HS-27A (cell line): ENCODE data around the gene PCDHB12.
"Not testable (repeated sequence)": the region's sequence is repeated elsewhere in the genome, so short reads cannot be mapped to it uniquely, and the experiment has no call there.

Source experiments
- DNase-seq: peaks from one replicate; pipeline ENCODE4 v3.0.0-alpha.2; 2012; ENCODE audit warnings: low read depth, missing footprints

Gene PCDHB12

DNA sequence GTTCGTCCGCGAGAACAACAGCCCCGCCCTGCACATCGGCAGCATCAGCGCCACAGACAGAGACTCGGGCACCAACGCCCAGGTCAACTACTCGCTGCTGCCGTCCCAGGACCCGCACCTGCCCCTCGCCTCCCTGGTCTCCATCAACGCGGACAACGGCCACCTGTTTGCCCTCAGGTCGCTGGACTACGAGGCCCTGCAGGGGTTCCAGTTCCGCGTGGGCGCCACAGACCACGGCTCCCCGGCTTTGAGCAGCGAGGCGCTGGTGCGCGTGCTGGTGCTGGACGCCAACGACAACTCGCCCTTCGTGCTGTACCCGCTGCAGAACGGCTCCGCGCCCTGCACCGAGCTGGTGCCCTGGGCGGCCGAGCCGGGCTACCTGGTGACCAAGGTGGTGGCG lies 1.8 kb downstream of the PCDHB12 start:
- DNase-seq, result not testable (repeated sequence)

DNA sequence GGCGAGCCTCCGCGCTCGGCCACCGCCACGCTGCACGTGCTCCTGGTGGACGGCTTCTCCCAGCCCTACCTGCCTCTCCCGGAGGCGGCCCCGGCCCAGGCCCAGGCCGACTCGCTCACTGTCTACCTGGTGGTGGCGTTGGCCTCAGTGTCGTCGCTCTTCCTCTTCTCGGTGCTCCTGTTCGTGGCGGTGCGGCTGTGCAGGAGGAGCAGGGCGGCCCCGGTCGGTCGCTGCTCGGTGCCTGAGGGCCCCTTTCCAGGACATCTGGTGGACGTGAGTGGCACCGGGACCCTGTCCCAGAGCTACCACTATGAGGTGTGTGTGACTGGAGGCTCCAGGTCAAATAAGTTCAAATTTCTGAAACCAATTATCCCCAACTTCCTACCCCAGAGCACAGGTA lies 2.3 kb downstream of the PCDHB12 start:
- not testable (repeated sequence) for DNase-seq

DNA sequence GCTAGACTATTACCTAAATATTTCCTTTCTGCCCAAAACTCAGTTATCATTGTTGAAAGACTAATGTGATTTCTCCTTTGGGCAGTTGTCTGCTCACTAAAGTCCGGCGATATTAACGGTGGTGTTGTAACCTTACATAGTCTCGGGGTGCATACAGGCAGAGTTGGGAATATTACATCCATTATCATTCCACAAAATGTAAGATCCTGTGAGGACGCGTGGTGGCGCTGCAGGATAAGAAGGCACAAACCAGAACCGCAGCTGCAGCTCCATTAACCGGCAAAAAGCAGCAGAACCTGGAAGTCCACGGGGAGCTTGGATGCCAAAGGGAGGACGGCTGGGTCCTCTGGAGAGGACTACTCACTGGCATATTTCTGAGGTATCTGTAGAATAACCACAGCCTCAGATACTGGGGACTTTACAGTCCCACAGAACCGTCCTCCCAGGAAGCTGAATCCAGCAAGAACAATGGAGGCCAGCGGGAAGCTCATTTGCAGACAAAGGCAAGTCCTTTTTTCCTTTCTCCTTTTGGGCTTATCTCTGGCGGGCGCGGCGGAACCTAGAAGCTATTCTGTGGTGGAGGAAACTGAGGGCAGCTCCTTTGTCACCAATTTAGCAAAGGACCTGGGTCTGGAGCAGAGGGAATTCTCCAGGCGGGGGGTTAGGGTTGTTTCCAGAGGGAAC lies 5.3 kb downstream of the PCDHB12 start, which contains the start of gene PCDHB13:
PCDHB13 (plus strand) TSS at position 264 of the 684 bp plus-strand sequence; CDS start at position 469, 205 bp downstream.
- not testable (repeated sequence) for DNase-seq

DNA sequence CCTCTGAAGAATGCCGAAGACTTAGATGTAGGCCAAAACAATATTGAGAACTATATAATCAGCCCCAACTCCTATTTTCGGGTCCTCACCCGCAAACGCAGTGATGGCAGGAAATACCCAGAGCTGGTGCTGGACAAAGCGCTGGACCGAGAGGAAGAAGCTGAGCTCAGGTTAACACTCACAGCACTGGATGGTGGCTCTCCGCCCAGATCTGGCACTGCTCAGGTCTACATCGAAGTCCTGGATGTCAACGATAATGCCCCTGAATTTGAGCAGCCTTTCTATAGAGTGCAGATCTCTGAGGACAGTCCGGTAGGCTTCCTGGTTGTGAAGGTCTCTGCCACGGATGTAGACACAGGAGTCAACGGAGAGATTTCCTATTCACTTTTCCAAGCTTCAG lies 6.1 kb downstream of the PCDHB12 start:
- not testable (repeated sequence) for DNase-seq

DNA sequence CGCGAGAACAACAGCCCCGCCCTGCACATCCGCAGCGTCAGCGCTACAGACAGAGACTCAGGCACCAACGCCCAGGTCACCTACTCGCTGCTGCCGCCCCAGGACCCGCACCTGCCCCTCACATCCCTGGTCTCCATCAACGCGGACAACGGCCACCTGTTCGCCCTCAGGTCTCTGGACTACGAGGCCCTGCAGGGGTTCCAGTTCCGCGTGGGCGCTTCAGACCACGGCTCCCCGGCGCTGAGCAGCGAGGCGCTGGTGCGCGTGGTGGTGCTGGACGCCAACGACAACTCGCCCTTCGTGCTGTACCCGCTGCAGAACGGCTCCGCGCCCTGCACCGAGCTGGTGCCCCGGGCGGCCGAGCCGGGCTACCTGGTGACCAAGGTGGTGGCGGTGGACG lies 7.0 kb downstream of the PCDHB12 start:
- DNase-seq, result not testable (repeated sequence)

DNA sequence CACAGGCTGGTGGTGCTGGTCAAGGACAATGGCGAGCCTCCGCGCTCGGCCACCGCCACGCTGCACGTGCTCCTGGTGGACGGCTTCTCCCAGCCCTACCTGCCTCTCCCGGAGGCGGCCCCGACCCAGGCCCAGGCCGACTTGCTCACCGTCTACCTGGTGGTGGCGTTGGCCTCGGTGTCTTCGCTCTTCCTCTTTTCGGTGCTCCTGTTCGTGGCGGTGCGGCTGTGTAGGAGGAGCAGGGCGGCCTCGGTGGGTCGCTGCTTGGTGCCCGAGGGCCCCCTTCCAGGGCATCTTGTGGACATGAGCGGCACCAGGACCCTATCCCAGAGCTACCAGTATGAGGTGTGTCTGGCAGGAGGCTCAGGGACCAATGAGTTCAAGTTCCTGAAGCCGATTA lies 7.5 kb downstream of the PCDHB12 start:
- DNase-seq, result not testable (repeated sequence)

DNA sequence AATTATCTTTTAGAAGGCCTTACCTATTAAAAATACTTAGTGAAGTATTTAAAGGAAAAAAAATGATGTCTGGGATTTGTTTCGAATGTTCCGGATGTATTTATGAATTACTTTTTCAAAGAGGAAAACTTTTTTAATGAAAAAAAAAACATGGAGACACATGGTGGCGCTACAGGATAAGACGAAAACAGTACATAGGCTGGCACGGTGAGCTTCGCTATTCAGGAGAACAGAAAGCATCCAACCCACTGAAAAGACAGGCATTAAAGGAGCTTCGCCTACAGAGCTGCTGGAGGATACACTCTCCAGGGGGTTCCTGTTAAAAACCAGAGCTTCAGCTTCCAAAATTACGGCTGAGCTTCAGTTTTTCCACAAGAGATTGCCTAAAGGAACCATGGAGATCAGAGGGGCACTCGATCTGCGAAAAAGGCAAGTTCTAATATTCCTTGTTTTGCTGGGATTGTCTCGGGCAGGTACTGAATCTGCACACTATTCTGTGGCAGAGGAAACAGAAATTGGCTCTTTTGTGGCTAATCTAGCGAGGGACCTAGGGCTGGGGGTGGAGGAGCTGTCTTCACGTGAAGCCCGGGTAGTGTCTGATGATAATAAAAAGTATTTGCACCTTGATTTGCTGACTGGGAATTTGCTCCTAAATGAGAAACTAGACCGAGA lies 14.7 kb downstream of the PCDHB12 start, which contains the start of gene PCDHB14:
PCDHB14 (plus strand) TSS at position 232 of the 672 bp plus-strand sequence; CDS start at position 395, 163 bp downstream.
- DNase-seq, result no peak

DNA sequence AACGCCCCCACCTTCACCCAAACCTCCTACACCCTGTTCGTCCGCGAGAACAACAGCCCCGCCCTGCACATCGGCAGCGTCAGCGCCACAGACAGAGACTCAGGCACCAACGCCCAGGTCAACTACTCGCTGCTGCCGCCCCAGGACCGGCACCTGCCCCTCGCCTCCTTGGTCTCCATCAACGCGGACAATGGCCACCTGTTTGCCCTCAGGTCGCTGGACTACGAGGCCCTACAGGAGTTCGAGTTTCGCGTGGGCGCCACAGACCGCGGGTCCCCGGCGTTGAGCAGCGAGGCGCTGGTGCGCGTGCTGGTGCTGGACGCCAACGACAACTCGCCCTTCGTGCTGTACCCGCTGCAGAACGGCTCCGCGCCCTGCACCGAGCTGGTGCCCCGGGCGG lies 16.3 kb downstream of the PCDHB12 start:
- not testable (repeated sequence) for DNase-seq

DNA sequence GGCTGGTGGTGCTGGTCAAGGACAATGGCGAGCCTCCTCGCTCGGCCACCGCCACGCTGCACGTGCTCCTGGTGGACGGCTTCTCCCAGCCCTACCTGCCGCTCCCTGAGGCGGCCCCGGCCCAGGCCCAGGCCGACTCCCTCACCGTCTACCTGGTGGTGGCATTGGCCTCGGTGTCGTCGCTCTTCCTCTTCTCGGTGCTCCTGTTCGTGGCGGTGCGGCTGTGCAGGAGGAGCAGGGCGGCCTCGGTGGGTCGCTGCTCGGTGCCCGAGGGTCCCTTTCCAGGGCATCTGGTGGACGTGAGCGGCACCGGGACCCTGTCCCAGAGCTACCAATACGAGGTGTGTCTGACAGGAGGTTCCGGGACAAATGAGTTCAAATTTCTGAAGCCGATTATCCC lies 16.9 kb downstream of the PCDHB12 start:
- not testable (repeated sequence) for DNase-seq

DNA sequence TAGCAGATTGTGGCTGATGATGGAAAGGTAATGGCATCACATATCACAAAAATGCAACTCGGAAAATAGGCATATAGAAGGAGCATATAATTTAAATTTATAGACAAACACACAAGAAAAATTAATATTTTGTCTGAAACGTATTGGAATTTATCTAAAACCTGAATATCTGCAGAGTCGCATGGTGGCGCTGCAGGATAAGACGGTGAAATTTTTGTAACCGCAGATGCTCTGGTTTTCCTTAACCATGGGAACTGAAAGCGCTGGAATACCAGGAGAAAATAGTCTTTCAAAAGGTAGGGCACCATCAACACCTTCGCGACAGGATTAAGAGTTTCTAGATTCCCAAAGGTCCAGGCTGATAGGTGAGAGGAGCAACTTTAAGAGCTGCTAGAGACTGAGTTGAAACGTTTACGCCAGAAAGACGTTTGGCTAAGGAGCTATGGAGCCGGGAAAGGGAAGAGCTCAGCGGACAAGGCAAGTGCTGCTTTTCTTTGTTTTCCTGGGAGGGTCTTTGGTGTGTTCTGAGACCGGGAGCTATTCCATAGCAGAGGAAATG lies 25.7 kb downstream of the PCDHB12 start:
- DNase-seq, result no peak

DNA sequence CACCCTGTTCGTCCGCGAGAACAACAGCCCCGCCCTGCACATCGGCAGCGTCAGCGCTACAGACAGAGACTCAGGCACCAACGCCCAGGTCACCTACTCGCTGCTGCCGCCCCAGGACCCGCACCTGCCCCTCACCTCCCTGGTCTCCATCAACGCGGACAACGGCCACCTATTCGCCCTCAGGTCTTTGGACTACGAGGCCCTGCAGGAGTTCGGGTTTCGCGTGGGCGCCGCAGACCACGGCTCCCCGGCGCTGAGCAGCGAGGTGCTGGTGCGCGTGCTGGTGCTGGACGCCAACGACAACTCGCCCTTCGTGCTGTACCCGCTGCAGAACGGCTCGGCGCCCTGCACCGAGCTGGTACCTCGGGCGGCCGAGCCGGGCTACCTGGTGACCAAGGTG lies 27.4 kb downstream of the PCDHB12 start:
- DNase-seq, result not testable (repeated sequence)

DNA sequence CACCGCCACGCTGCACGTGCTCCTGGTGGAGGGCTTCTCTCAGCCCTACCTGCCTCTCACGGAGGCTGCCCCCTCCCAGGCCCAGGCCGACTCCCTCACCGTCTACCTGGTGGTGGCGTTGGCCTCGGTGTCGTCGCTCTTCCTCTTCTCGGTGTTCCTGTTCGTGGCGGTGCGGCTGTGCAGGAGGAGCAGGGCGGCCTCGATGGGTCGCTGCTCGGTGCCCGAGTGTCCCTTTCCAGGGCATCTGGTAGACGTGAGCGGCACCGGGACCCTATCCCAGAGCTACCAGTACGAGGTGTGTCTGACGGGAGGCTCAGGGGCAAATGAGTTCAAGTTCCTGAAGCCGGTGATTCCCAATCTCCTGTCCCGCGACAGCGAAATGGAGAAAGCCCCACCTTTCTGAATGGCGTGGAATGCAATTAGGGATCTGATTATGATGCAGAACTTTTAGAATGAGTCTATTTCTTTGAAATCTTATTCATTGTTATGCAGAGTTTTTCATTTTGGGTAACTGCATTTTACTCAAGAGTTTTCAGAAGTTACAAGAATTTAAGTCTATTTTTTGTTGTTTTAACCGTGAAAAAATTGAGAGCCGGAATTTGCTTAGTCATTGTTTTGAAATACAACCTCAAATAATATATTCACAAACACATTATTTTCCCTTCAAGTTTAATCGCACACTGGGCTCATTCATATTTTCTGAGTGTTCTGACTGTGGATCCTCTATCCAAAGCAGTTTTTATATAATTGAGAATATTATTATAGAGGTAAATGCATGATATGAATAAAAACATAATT lies 28.2 kb downstream of the PCDHB12 start:
- DNase-seq, result no peak

DNA sequence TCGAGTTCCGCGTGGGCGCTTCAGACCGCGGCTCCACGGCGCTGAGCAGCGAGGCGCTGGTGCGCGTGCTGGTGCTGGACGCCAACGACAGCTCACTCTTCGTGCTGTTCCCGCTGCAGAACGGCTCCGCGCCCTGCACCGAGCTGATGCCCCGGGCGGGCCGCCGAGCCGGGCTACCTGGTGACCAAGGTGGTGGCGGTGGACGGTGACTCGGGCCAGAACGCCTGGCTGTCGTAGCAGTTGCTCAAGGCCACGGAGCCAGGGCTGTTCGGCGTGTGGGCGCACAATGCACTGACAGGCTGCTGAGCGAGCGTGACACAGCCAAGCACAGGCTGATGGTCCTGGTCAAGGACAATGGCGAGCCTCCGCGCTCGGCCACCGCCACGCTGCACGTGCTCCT lies 33.0 kb downstream of the PCDHB12 start:
- DNase-seq, result no peak

DNA sequence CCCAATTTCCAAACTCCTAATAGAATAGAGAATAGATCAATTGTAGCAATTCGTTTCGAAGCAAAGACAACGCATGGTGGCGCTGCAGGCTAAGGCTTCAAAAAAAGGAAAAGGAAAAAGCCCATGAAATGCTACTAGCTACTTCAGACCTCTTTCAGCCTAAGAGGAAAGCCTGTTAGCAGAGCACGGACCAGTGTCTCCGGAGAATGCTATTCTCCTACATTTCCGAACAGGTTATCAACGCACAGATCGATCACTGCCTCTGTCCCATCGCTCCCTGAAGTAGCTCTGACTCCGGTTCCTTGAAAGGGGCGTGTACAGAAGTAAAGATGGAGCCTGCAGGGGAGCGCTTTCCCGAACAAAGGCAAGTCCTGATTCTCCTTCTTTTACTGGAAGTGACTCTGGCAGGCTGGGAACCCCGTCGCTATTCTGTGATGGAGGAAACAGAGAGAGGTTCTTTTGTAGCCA lies 36.8 kb downstream of the PCDHB12 start, which contains the start of gene PCDHB15:
PCDHB15 (plus strand) TSS at position 146 of the 468 bp plus-strand sequence; CDS start at position 330, 184 bp downstream.
- DNase-seq, result no peak

DNA sequence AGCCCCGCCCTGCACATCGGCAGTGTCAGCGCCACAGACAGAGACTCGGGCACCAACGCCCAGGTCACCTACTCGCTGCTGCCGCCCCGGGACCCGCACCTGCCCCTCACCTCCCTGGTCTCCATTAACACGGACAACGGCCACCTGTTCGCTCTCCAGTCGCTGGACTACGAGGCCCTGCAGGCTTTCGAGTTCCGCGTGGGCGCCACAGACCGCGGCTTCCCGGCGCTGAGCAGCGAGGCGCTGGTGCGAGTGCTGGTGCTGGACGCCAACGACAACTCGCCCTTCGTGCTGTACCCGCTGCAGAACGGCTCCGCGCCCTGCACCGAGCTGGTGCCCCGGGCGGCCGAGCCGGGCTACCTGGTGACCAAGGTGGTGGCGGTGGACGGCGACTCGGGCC lies 38.5 kb downstream of the PCDHB12 start:
- not testable (repeated sequence) for DNase-seq

DNA sequence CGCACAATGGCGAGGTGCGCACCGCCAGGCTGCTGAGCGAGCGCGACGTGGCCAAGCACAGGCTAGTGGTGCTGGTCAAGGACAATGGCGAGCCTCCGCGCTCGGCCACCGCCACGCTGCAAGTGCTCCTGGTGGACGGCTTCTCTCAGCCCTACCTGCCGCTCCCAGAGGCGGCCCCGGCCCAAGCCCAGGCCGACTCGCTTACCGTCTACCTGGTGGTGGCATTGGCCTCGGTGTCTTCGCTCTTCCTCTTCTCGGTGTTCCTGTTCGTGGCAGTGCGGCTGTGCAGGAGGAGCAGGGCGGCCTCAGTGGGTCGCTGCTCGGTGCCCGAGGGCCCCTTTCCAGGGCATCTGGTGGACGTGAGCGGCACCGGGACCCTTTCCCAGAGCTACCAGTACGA lies 38.9 kb downstream of the PCDHB12 start:
- DNase-seq, result not testable (repeated sequence)

DNA sequence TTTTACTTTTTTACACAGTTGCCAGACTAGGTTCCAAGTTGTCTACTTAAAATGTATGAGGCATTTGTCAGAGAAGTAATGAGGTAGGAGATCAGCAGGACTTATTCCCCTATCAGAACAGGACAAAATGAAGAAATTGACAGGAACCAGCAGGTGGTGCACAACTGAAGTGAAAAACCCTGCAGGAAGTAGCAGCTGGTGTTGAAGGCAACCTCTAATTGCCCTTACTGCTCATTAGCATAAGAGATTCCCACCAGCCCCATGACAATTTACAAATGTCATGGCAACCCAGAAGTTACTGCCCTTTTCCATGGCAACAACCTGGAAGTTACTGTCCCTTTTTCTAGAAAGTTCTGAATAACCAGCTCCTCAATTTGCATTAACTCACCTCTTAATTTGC lies 42.1 kb downstream of the PCDHB12 start:
- DNase-seq, result no peak

DNA sequence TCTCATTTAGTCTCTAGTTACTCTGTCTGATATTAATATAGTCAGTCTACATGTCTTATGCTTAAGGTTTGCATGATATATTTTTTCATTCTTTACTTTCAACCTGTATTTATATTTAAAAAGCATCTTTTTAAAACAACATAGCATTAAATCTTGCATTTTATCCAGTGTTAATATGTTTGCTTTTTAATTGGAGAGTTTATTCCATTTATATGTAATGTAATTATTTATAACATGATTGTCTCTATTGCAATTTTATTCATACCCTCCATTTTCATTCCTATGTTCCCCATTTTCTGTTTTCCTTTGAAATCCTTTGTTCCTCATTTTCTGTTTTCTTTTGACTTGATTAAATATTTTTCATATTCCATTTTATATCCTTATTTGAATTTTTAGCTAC lies 49.9 kb downstream of the PCDHB12 start:
- no peak for DNase-seq

DNA sequence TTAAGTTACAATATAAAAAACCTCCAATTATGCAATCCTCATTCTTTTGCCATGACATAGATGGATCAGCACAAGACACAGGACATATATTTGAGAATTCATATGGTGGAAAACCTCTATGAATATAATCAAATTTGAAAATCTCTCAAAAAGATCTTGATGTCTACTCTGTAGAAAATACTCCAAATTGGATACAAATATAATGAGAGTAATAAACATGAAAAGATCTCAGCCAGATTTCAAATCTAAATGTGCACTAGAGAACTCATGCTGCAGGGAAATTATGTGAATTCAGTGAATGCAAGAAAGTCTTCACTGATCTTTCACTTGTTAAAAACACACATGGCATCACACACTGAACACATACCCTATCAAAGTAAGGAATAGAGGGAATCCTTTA lies 50.4 kb downstream of the PCDHB12 start:
- no peak for DNase-seq

DNA sequence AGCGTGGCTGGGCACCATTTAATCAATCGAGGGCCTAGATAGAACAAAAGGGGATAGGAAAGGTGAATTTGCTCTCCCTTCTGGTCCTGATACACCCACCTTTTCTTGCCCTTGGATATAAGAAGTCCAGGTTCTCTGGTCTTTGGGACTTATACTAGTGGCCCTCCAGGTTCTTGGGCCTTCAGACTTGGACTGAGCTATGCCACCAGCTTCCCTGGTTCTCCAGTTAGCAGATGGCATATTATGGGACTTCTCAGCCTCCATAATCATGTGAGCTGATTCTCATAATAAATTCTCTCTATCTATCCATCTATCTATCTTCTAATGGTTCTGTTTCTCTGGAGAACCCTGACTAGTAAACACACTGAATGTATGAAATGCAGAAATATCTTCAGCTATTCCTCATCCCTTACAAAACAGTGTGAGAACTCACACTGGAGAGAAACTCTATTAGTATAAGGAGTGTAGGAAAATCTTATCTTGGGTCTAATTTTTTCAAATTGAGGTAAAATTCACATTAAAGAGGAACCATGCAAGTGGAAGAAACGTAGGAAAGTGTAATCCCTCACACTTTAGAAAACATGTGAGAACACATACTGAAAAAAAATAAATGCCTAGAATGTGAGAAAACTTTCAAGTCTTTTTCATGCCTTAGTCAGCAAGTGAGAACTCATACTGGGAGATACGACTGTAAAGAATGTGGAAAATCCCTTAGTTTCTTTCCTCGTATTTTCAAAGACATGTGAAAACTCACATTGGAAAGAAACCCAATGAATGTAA lies 52.1 kb downstream of the PCDHB12 start:
- no peak for DNase-seq

DNA sequence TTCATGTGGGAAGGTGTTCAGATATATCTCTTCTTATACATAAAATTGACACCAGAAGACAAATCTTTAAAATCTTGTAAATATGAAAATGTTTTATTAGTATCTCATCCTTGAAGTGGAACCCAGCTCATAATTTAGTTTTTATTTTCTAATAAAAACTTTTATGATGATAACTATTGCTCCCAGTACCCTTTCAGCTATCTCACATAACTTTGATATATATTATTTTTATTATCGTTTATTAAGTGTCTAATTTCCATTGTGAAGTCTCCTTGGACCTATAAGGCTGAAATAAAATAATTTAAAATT lies 52.7 kb downstream of the PCDHB12 start:
- no peak for DNase-seq
